GM21526 (cell line): ENCODE data around the gene ATRNL1.
"Not testable (repeated sequence)": the region's sequence is repeated elsewhere in the genome, so short reads cannot be mapped to it uniquely, and the experiment has no call there.

ENCODE experiments used
- ATAC-seq: cut with Tn5 transposase; IDR thresholded peaks from one replicate; pipeline ENCODE4 v1.9.1; 2021; ENCODE audit warnings: moderate library complexity; ENCODE audit not compliant: unreplicated experiment, low FRiP score

Gene ATRNL1

GRCh38 chr10:115207276-115207675 lies 114.1 kb downstream of the ATRNL1 start:
- not testable (repeated sequence) for ATAC-seq

GRCh38 chr10:115209133-115209532 lies 116.0 kb downstream of the ATRNL1 start:
- ATAC-seq, result no peak

GRCh38 chr10:115214829-115215228 lies 121.7 kb downstream of the ATRNL1 start:
- no peak for ATAC-seq

GRCh38 chr10:115219203-115219602 lies 126.0 kb downstream of the ATRNL1 start:
- ATAC-seq, result no peak

- ATAC-seq, result no peak
Measured at GRCh38 chr10:115222039-115222438, 128.9 kb downstream of the ATRNL1 start.

- no peak for ATAC-seq
Measured at GRCh38 chr10:115239761-115240160, 146.6 kb downstream of the ATRNL1 start.

GRCh38 chr10:115250784-115251183 lies 157.6 kb downstream of the ATRNL1 start:
- ATAC-seq, result no peak

- not testable (repeated sequence) for ATAC-seq
Measured at GRCh38 chr10:115253765-115254164, 160.6 kb downstream of the ATRNL1 start.

- ATAC-seq, result no peak
Measured at GRCh38 chr10:115272482-115272881, 179.3 kb downstream of the ATRNL1 start.

GRCh38 chr10:115278294-115278693 lies 185.1 kb downstream of the ATRNL1 start:
- ATAC-seq, result no peak

GRCh38 chr10:115295213-115295805 lies 202.1 kb downstream of the ATRNL1 start:
- ATAC-seq, result no peak

GRCh38 chr10:115300080-115300479 lies 206.9 kb downstream of the ATRNL1 start:
- ATAC-seq, result no peak

- not testable (repeated sequence) for ATAC-seq
Measured at GRCh38 chr10:115319669-115320068, 226.5 kb downstream of the ATRNL1 start.

- peak; percentile 61 for ATAC-seq
Measured at GRCh38 chr10:115321360-115321759, 228.2 kb downstream of the ATRNL1 start.

- ATAC-seq, result no peak
Measured at GRCh38 chr10:115328331-115328730, 235.2 kb downstream of the ATRNL1 start.

- ATAC-seq, result no peak
Measured at GRCh38 chr10:115335366-115335765, 242.2 kb downstream of the ATRNL1 start.

- peak; percentile 93 for ATAC-seq
Measured at GRCh38 chr10:115355162-115355760, 262.1 kb downstream of the ATRNL1 start.

- ATAC-seq, result not testable (repeated sequence)
Measured at GRCh38 chr10:115367920-115368319, 274.8 kb downstream of the ATRNL1 start.

GRCh38 chr10:115379064-115379463 lies 285.9 kb downstream of the ATRNL1 start:
- ATAC-seq, result no peak

GRCh38 chr10:115384665-115385064 lies 291.5 kb downstream of the ATRNL1 start:
- no peak for ATAC-seq

GRCh38 chr10:115390607-115391006 lies 297.4 kb downstream of the ATRNL1 start:
- ATAC-seq, result no peak

GRCh38 chr10:115398026-115398425 lies 304.9 kb downstream of the ATRNL1 start:
- ATAC-seq, result no peak
